Hepatocyte (in vitro differentiated cells): ENCODE results near the gene C14orf180. TPM values are rescaled to one million over a fixed set of nuclear protein-coding genes. Genes with fewer than 3 reads are reported as not detected.

ENCODE experiments used
- DNase-seq: peaks from one replicate; pipeline ENCODE4 v3.0.0-alpha.2; 2016; ENCODE audit warnings: low spot score
- H2AFZ ChIP-seq: fragments of 200-600 bp; sonication (generic); 2 replicates; pipeline ENCODE4 v1.6.0; 2016; ENCODE audit warnings: antibody characterized with exemption, mild to moderate bottlenecking
- H3K27ac ChIP-seq: fragments of 200-600 bp; sonication (generic); 2 replicates; pipeline ENCODE4 v1.5.1; 2016; ENCODE audit warnings: mild to moderate bottlenecking
- H3K27me3 ChIP-seq: fragments of 200-600 bp; sonication (generic); 2 replicates; pipeline ENCODE4 v1.6.1; 2016
- H3K36me3 ChIP-seq: fragments of 200-600 bp; sonication (generic); replicated peaks from 2 replicates; pipeline ENCODE4 v1.5.1; 2016; ENCODE audit warnings: low read depth; ENCODE audit not compliant: insufficient read depth
- H3K4me1 ChIP-seq: fragments of 200-600 bp; sonication (generic); 2 replicates; pipeline ENCODE4 v1.5.1; 2016; ENCODE audit warnings: mild to moderate bottlenecking, moderate library complexity; ENCODE audit not compliant: insufficient read depth
- H3K4me2 ChIP-seq: fragments of 200-600 bp; sonication (generic); 2 replicates; pipeline ENCODE4 v1.6.0; 2016
- H3K4me3 ChIP-seq: fragments of 200-600 bp; sonication (generic); 2 replicates; pipeline ENCODE4 v1.5.1; 2016; ENCODE audit warnings: mild to moderate bottlenecking
- H3K79me2 ChIP-seq: fragments of 200-600 bp; sonication (generic); 2 replicates; pipeline ENCODE4 v1.6.0; 2017; ENCODE audit warnings: mild to moderate bottlenecking
- H3K9me2 ChIP-seq: fragments of 200-600 bp; sonication (generic); replicated peaks from 2 replicates; pipeline ENCODE4 v1.6.0; 2017; ENCODE audit warnings: mild to moderate bottlenecking; ENCODE audit not compliant: insufficient read depth
- H3K9me3 ChIP-seq: fragments of 200-600 bp; sonication (generic); 2 replicates; pipeline ENCODE4 v1.5.1; 2016; ENCODE audit warnings: low read depth, mild to moderate bottlenecking
- H4K20me1 ChIP-seq: fragments of 200-600 bp; sonication (generic); 2 replicates; pipeline ENCODE4 v1.6.0; 2016; ENCODE audit warnings: mild to moderate bottlenecking; ENCODE audit not compliant: insufficient read depth, poor library complexity, severe bottlenecking
- CTCF ChIP-seq: fragments of 200-600 bp; sonication (generic); IDR thresholded peaks from 2 replicates; pipeline ENCODE4 v1.5.1; 2016; ENCODE audit warnings: antibody characterized with exemption, mild to moderate bottlenecking; ENCODE audit not compliant: poor library complexity
- EZH2 ChIP-seq: fragments of 200-600 bp; sonication (generic); IDR thresholded peaks from 2 replicates; pipeline ENCODE4 v1.6.1; 2016; ENCODE audit warnings: antibody characterized with exemption, mild to moderate bottlenecking, borderline replicate concordance
- EZH2phosphoT487 ChIP-seq: fragments of 200-600 bp; sonication (generic); IDR thresholded peaks from one replicate; pipeline ENCODE4 v1.6.1; 2018; ENCODE audit warnings: antibody characterized with exemption, mild to moderate bottlenecking, low read depth, moderate library complexity; ENCODE audit not compliant: unreplicated experiment, severe bottlenecking
- WGBS: methylation state at CpG from one replicate; pipeline ENCODE4 v1.1.6; 2016; ENCODE audit warnings: low lambda C conversion rate; ENCODE audit errors: missing lambda C conversion rate; 5-methylcytosine and 5-hydroxymethylcytosine counted together
- polyA plus RNA-seq: library from polyadenylated mRNA; unstranded; fragments of >200 nt; fragmentation: Nextera tagmentation; extraction: Ambion mirVana; gene quantifications from 2 replicates; pipeline ENCODE4 v1.2.1, GENCODE V29; 2016
- total RNA-seq: library from RNA; depleted of rRNA; stranded (reverse); fragments of >200 nt; gene quantifications from 2 replicates; pipeline ENCODE4 v1.2.3, GENCODE V29; 2014

The C14orf180 gene
- total and polyA plus RNA-seq, 2 experiments from 2014 or later: 1.1 to 1.2 TPM

GRCh38 chr14:104610749-104611310 is 31.3 kb downstream of the C14orf180 start:
- no peaks in the 10 kb centered on the region for H4K20me1 ChIP-seq
- no peaks in the 10 kb centered on the region for H3K36me3 ChIP-seq
- H2AFZ ChIP-seq: no peak overlapping the region
- WGBS: 76% methylated on average over 4 of the region's 4 CpGs
- no peaks in the 10 kb centered on the region for H3K79me2 ChIP-seq
- no peaks in the 10 kb centered on the region for H3K4me1 ChIP-seq
- TF ChIP-seq EZH2phosphoT487 (no peak), CTCF (no peak), EZH2 (no peak)
- no peak for DNase-seq
- H3K27me3 ChIP-seq: peaks cover 9% of the 10 kb centered on the region
- H3K9me3 ChIP-seq: no peaks in the 10 kb centered on the region
- no peaks in the 10 kb centered on the region for H3K9me2 ChIP-seq
- no peak overlapping the region for H3K27ac ChIP-seq
- H3K4me3 ChIP-seq: no peak overlapping the region
- H3K4me2 ChIP-seq: no peak overlapping the region

GRCh38 chr14:104611881-104612280 is 32.3 kb downstream of the C14orf180 start:
- Histone ChIP-seq H3K4me1 (no peaks in the 10 kb centered on the region), H3K9me3 (no peaks in the 10 kb centered on the region), H3K79me2 (no peaks in the 10 kb centered on the region), H3K9me2 (no peaks in the 10 kb centered on the region), H3K36me3 (no peaks in the 10 kb centered on the region), H2AFZ (no peak overlapping the region), H3K27me3 (peaks cover 9% of the 10 kb centered on the region), H3K4me2 (no peak overlapping the region), H4K20me1 (no peaks in the 10 kb centered on the region), H3K4me3 (no peak overlapping the region), H3K27ac (no peak overlapping the region)
- WGBS: 62% methylated on average over 8 of the region's 8 CpGs
- TF ChIP-seq CTCF (no peak), EZH2phosphoT487 (no peak), EZH2 (no peak)
- DNase-seq: no peak

GRCh38 chr14:104614126-104614812 is 34.7 kb downstream of the C14orf180 start:
- WGBS: 60% methylated on average over 3 of the region's 4 CpGs
- Histone ChIP-seq H3K79me2 (no peaks in the 10 kb centered on the region), H3K4me2 (no peak overlapping the region), H2AFZ (no peak overlapping the region), H3K4me3 (no peak overlapping the region), H3K36me3 (no peaks in the 10 kb centered on the region), H4K20me1 (no peaks in the 10 kb centered on the region), H3K27ac (no peak overlapping the region), H3K4me1 (no peaks in the 10 kb centered on the region), H3K9me3 (no peaks in the 10 kb centered on the region), H3K9me2 (no peaks in the 10 kb centered on the region), H3K27me3 (peaks cover 13% of the 10 kb centered on the region)
- TF ChIP-seq CTCF (no peak), EZH2phosphoT487 (no peak), EZH2 (no peak)
- no peak for DNase-seq
